Naive B cell (primary cell): ENCODE data around the gene IL1RAPL2. TPM values are rescaled to one million over a fixed set of nuclear protein-coding genes. Genes with fewer than 3 reads are reported as not detected.

Experiments
- ATAC-seq, 2 donors: fragments of 150-1000 bp; cut with Tn5 transposase; 2 replicates each; pipeline ENCODE4 v1.10.0; 2021; ENCODE audit warnings: low read depth in 2 of 2, mild to moderate bottlenecking in 2 of 2, moderate library complexity in 2 of 2
- DNase-seq: peaks from one replicate; pipeline ENCODE4 v3.0.0; 2022
- H3K27ac Mint-ChIP-seq, 6 donors: one replicate each; pipeline ENCODE4 v1.8.0; 2020 to 2022; ENCODE audit warnings: mild to moderate bottlenecking in 6 of 6, mixed read lengths in 6 of 6, moderate library complexity in 5 of 6, inconsistent platforms in 2 of 6
- H3K27me3 Mint-ChIP-seq, 3 donors: one replicate each; pipeline ENCODE4 v1.8.0; 2021 to 2022; ENCODE audit warnings: mixed read lengths in 3 of 3, mild to moderate bottlenecking in 1 of 3
- H3K36me3 Mint-ChIP-seq, 2 donors: one replicate each; pipeline ENCODE4 v1.8.0; 2020 to 2022; ENCODE audit warnings: mixed read lengths in 2 of 2, inconsistent platforms in 1 of 2, mild to moderate bottlenecking in 1 of 2
- H3K4me1 Mint-ChIP-seq, 3 donors: one replicate each; pipeline ENCODE4 v1.8.0; 2020 to 2022; ENCODE audit warnings: mixed read lengths in 3 of 3, inconsistent platforms in 1 of 3, mild to moderate bottlenecking in 1 of 3, moderate library complexity in 1 of 3
- H3K4me3 Mint-ChIP-seq, 8 donors: one replicate each; pipeline ENCODE4 v1.8.0; 2020 to 2022; ENCODE audit warnings: mild to moderate bottlenecking in 8 of 8, mixed read lengths in 8 of 8, moderate library complexity in 8 of 8, inconsistent platforms in 2 of 8
- H3K9me3 Mint-ChIP-seq, 7 donors: one replicate each; pipeline ENCODE4 v1.8.0; 2020 to 2022; ENCODE audit warnings: mixed read lengths in 7 of 7, mild to moderate bottlenecking in 5 of 7, inconsistent platforms in 2 of 7, moderate library complexity in 1 of 7
- polyA plus RNA-seq, 6 donors: library from polyadenylated mRNA; unstranded; fragments of 300-500 nt; fragmentation: Illumina TruSeq; gene quantifications; one replicate each; pipeline ENCODE4 v1.2.3, GENCODE V29; 2021; ENCODE audit warnings: low read depth in 6 of 6

Gene IL1RAPL2
- polyA plus RNA-seq, 6 donors from 2014 or later = not detected

DNA sequence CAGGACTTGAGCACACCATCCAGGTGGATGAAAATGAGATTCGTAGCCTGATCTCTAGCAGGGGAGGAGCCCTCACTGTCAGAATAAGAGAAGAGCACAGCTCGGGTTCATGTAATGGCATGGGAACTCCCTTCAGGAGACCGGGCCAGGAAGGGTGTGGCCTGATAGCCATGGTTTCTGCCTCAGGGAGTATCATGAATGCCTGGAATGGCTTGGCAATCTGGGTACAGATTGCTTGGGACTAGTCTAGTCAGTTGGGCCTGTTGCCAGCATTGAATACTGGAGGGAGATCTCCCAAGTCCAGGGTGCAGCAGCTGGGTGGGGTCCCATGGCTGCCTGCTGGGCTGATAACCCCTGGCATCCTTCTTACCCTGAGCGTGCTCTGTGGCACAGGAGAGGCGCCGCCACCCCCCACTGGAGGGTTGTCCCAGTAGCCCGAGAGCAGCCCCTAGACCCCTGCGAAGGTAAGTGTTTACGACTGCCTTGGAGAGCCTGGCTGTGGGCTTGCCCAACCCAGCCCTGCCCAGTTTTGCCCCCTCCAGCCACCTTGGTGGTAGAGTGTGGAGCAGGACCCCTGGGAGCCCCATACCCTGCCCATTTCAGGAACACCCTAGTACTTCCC is 355.7 kb downstream of the IL1RAPL2 start:
- ATAC-seq = no peak

GRCh38 chrX:104922206-104922621 is 356.2 kb downstream of the IL1RAPL2 start:
- H3K27ac Mint-ChIP-seq = no peak overlapping the region
- H3K9me3 Mint-ChIP-seq = no peaks in the 10 kb centered on the region
- H3K4me1 Mint-ChIP-seq = no peaks in the 10 kb centered on the region
- peak; percentile 46 to 66 for ATAC-seq
- peak; percentile 43 for DNase-seq
- peaks cover 0 to 4% (median 0%) of the 10 kb centered on the region in 3 donors for H3K27me3 Mint-ChIP-seq
- H3K4me3 Mint-ChIP-seq = no peak overlapping the region
- H3K36me3 Mint-ChIP-seq = no peaks in the 10 kb centered on the region

More for the DNA sequence above, 355.7 kb downstream of the IL1RAPL2 start:
- Mint-ChIP-seq H3K4me3 (no peak overlapping the region), H3K4me1 (no peaks in the 10 kb centered on the region), H3K27ac (no peak overlapping the region), H3K9me3 (no peaks in the 10 kb centered on the region), H3K36me3 (no peaks in the 10 kb centered on the region), H3K27me3 (peaks cover 0 to 4% (median 0%) of the 10 kb centered on the region in 3 donors)
- DNase-seq = no peak

DNA sequence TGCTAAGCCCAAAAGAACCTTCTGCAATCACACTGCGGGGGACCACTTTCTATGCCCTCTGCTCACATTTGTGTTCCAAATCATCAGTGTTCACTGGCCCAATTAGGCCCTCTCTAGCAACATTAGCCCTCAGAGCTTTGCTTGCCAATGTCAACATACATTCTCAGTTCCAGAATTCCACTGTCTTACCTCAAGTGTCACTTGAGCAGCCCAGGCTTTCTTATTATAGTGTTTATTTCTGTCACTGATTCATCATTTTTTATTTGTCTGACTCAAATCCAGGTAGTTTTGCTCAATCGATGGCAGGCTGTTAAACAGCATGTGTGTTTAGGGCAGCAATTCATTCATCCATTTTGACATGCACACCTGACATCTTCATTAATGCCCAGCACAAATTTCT is 363.3 kb downstream of the IL1RAPL2 start:
- Mint-ChIP-seq H3K4me1 (no peaks in the 10 kb centered on the region), H3K36me3 (no peaks in the 10 kb centered on the region), H3K27ac (no peak overlapping the region), H3K27me3 (peaks cover 0 to 13% (median 8%) of the 10 kb centered on the region in 3 donors), H3K9me3 (peaks cover 0 to 2% (median 0%) of the 10 kb centered on the region in 7 donors), H3K4me3 (no peak overlapping the region)
- no peak for ATAC-seq
- DNase-seq = no peak

- Mint-ChIP-seq H3K4me3 (no peak overlapping the region), H3K4me1 (no peaks in the 10 kb centered on the region), H3K27me3 (peaks cover 0 to 4% (median 0%) of the 10 kb centered on the region in 3 donors), H3K27ac (no peak overlapping the region), H3K9me3 (peaks cover 0 to 2% (median 0%) of the 10 kb centered on the region in 7 donors), H3K36me3 (no peaks in the 10 kb centered on the region)
- DNase-seq (no peak), ATAC-seq (no peak)
Measured at GRCh38 chrX:104935581-104935980, 369.6 kb downstream of the IL1RAPL2 start.

GRCh38 chrX:104953251-104953650 is 387.3 kb downstream of the IL1RAPL2 start:
- Mint-ChIP-seq H3K9me3 (peaks cover 0 to 2% (median 0%) of the 10 kb centered on the region in 7 donors), H3K27me3 (no peaks in the 10 kb centered on the region), H3K4me3 (no peak overlapping the region), H3K36me3 (no peaks in the 10 kb centered on the region), H3K4me1 (no peaks in the 10 kb centered on the region), H3K27ac (no peak overlapping the region)
- ATAC-seq = no peak
- no peak for DNase-seq

DNA sequence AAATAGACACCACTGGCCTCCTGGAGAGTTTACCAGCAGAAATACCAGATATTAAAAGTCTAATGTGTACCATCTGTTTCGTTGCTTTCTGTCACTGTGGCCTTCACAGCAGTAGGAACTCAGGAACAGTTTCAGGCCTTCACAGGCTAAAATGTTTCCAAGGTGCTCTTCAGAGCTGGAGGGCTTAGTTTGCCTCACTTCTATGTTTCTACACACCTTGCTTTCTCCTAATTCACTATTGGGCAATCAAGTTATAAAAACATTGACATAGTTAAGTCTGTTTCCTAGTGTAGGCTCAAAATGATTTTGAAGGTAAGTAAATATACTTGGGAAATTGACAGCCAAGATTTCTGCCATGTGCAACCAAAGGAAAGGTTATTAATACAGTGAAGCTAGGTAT is 395.9 kb downstream of the IL1RAPL2 start:
- DNase-seq (no peak), ATAC-seq (no peak)
- Mint-ChIP-seq H3K27me3 (peaks cover 0 to 8% (median 0%) of the 10 kb centered on the region in 3 donors), H3K27ac (no peak overlapping the region), H3K4me3 (no peak overlapping the region), H3K9me3 (peaks cover 0 to 2% (median 0%) of the 10 kb centered on the region in 7 donors), H3K36me3 (no peaks in the 10 kb centered on the region), H3K4me1 (no peaks in the 10 kb centered on the region)

DNA sequence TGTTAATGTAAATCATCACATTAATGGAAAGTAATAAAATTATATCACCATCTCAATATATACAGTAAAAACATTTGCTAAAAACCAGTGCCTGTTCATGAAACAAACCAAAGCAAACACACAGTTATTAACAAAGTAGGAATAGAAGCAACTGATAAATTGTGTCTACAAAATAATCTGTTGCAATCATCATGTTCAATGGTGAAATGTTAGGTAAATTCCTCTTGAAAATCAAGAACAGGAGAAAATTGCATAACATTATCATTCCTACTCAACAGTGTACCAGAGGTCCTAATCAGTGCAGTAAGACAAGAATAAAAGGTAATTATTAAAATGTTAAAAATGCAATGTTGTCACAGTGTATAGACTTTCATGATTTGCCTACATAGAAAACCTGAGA is 402.2 kb downstream of the IL1RAPL2 start:
- H3K9me3 Mint-ChIP-seq = no peaks in the 10 kb centered on the region
- H3K27me3 Mint-ChIP-seq = no peaks in the 10 kb centered on the region
- no peak overlapping the region for H3K4me3 Mint-ChIP-seq
- DNase-seq (no peak), ATAC-seq (no peak)
- no peaks in the 10 kb centered on the region for H3K36me3 Mint-ChIP-seq
- no peak overlapping the region for H3K27ac Mint-ChIP-seq
- H3K4me1 Mint-ChIP-seq = no peaks in the 10 kb centered on the region

DNA sequence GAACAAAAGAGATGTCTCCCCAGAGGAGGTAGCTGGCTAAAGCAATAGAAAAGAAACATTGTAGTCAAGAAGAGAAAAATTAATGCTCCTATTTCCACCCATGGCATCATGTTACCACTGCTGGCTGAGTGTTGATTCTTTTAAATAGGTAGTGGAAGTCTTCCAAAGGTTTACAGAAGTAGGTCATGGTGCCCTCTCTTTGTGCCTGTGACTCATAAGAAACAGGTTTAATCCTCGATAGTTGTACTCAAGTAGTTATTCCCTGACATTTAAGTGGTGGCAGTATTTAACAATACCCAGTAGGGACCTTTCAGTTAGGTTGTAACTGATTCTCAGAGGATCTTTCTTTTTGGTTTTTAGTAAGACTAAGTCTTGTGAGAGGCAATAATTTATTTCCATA is 406.7 kb downstream of the IL1RAPL2 start:
- DNase-seq (no peak), ATAC-seq (no peak)
- Mint-ChIP-seq H3K36me3 (no peaks in the 10 kb centered on the region), H3K9me3 (peaks cover 0 to 4% (median 0%) of the 10 kb centered on the region in 7 donors), H3K27ac (no peak overlapping the region), H3K4me3 (no peak overlapping the region), H3K27me3 (no peaks in the 10 kb centered on the region), H3K4me1 (no peaks in the 10 kb centered on the region)

DNA sequence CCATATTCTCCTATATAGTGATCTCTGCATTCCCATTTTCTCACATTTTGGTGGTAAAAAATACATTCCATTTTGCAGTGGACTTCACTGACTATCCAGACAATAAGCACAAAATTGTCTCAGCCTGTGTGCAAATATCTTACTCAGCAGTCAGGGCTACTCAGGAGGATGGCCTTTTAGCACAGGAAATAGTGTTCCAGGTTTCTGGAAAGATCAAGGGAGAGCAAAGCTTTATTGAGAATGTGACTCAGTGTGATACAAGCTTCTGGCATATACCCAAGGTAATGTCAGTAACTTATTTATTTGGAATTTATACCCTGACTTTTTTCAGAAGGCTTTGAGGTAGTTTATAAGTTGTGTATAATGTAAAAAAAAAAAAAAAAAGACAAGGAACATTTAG is 421.1 kb downstream of the IL1RAPL2 start:
- Mint-ChIP-seq H3K27me3 (peaks cover 0 to 7% (median 0%) of the 10 kb centered on the region in 3 donors), H3K27ac (no peak overlapping the region), H3K4me1 (no peaks in the 10 kb centered on the region), H3K4me3 (no peak overlapping the region), H3K36me3 (no peaks in the 10 kb centered on the region), H3K9me3 (peaks cover 0 to 4% (median 0%) of the 10 kb centered on the region in 7 donors)
- DNase-seq (no peak), ATAC-seq (no peak)

DNA sequence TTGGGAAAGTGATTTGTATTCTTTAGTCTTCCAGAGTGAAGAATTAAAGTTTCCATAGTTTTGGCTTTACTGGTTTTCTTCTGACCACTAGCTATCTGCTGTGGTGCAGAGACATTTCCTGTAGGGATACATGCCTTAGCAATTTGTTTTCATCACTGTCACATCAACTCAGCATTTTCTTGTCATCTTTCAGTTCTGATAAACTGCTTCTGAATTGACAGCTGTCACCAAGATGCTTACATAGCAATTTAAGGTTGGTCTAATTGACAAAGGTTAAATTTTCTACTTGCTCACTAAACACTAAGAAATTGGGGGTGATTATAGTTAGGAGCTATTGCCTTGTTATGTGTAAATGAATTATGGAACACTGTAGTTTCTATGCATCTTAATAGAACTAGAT is 422.0 kb downstream of the IL1RAPL2 start:
- DNase-seq (no peak), ATAC-seq (no peak)
- no peak overlapping the region for H3K27ac Mint-ChIP-seq
- H3K9me3 Mint-ChIP-seq = peaks cover 0 to 3% (median 0%) of the 10 kb centered on the region in 7 donors
- no peak overlapping the region for H3K4me3 Mint-ChIP-seq
- H3K4me1 Mint-ChIP-seq = no peaks in the 10 kb centered on the region
- H3K36me3 Mint-ChIP-seq = no peaks in the 10 kb centered on the region
- H3K27me3 Mint-ChIP-seq = peaks cover 0 to 7% (median 0%) of the 10 kb centered on the region in 3 donors

GRCh38 chrX:104995546-104995945 is 429.5 kb downstream of the IL1RAPL2 start:
- Mint-ChIP-seq H3K4me3 (no peak overlapping the region), H3K9me3 (peaks cover 0 to 11% (median 2%) of the 10 kb centered on the region in 7 donors), H3K4me1 (no peaks in the 10 kb centered on the region), H3K36me3 (no peaks in the 10 kb centered on the region), H3K27ac (no peak overlapping the region), H3K27me3 (no peaks in the 10 kb centered on the region)
- DNase-seq (no peak), ATAC-seq (no peak)

GRCh38 chrX:105006103-105006502 is 440.1 kb downstream of the IL1RAPL2 start:
- H3K27me3 Mint-ChIP-seq = no peaks in the 10 kb centered on the region

DNA sequence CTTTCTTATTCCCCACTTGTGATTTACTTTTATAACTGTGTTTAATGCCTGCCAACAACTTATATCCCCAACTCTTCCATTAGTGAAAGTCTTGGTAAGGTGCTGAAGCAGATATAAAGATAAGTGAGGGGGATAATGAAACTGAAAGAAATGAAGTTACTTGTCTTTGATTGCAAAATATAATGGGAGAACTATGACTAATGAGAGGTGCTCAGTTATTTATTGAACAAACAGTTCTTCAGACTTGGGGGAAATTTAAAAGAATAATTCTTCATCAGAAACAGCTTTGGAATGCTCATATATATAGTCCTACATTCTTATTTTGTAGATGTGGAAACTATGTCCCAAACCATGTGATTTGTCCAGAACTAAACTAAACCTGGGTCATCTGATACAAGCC is 441.0 kb downstream of the IL1RAPL2 start:
- no peak overlapping the region for H3K4me3 Mint-ChIP-seq
- peaks cover 0 to 6% (median 1%) of the 10 kb centered on the region in 7 donors for H3K9me3 Mint-ChIP-seq
- no peaks in the 10 kb centered on the region for H3K27me3 Mint-ChIP-seq
- no peaks in the 10 kb centered on the region for H3K36me3 Mint-ChIP-seq
- H3K27ac Mint-ChIP-seq = no peak overlapping the region
- no peaks in the 10 kb centered on the region for H3K4me1 Mint-ChIP-seq
- ATAC-seq = no peak
- DNase-seq = no peak

More at GRCh38 chrX:105006103-105006502, 440.1 kb downstream of the IL1RAPL2 start:
- H3K4me3 Mint-ChIP-seq = no peak overlapping the region
- H3K27ac Mint-ChIP-seq = no peak overlapping the region
- no peaks in the 10 kb centered on the region for H3K4me1 Mint-ChIP-seq
- peaks cover 0 to 6% (median 1%) of the 10 kb centered on the region in 7 donors for H3K9me3 Mint-ChIP-seq
- H3K36me3 Mint-ChIP-seq = no peaks in the 10 kb centered on the region
- no peak for DNase-seq
- no peak for ATAC-seq

DNA sequence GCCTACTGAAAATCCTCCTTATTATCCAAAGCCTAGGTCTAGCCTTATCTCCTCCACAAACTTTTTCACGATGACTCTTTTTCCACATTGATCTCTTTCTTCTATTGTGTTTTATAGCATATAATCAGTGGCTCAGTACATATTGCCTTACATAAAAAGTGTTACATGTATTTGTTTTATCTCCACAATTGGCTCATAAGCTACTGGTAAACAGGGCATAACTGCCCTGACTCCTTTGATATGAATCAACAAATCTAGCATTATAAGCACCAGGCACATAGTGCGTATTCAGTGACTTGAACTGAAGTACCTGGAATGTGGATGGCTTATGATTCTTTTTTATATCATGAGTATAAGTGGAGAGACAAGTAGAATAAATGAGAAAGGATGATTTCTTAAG is 447.7 kb downstream of the IL1RAPL2 start:
- no peaks in the 10 kb centered on the region for H3K36me3 Mint-ChIP-seq
- no peaks in the 10 kb centered on the region for H3K27me3 Mint-ChIP-seq
- H3K4me3 Mint-ChIP-seq = no peak overlapping the region
- H3K4me1 Mint-ChIP-seq = no peaks in the 10 kb centered on the region
- DNase-seq (no peak), ATAC-seq (no peak)
- no peak overlapping the region for H3K27ac Mint-ChIP-seq
- peaks cover 0 to 7% (median 4%) of the 10 kb centered on the region in 7 donors for H3K9me3 Mint-ChIP-seq
